NOMO-1 treated with dmso at 0.1 percent for 144 hours (cell line): ENCODE results near the gene LCMT2.
"Not testable (repeated sequence)": the region's sequence is repeated elsewhere in the genome, so short reads cannot be mapped to it uniquely, and the experiment has no call there.

Experiments used
- DNase-seq: peaks from one replicate; lab custom pipeline; 2025; ENCODE audit not compliant: unreplicated experiment; lab: John Stamatoyannopoulos, UW

The LCMT2 gene

DNA sequence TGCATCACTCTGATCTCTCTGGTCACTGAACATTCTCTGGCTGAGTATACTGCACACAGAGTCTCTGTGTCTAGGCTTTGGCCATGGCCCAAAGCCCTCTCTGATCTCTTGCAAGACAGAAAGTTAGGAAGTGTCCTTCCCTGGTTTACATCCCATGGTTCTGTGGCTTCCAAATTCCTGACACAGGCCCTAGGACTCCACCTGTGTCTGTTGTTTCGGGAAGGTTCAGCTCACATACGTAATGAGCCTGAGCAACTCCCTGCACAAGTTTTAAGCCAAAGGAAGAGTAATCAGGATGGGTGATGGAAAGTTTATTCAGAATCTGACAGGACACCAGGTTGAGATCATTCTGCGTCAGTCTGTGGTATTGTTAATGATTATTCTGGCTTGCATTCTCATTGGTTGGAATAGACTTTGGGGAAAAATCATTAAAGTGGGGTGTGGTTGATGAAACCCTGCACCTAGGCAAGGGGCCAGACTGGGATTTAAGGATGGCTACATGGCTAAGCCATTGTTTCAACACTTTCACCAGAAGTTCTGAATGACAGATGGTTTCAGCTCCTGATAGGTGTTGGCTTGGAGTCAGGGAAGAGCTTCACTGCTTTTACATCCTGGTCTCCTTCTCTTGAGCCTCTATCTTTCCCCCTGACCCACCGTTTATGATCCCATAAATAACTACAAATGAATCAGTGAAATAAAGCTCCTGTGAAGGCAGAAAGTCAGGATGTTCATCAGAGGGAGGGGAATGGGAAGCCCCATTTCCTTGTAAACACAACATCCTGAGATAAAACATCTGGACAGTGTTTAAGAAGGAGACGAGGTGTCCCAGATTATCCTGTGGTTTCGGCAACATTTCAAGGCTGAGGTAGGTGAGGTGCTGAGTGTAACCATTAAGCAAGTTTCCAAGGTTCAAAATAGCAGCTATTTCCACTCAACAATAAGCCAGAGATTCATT, 14.1 kb downstream of the LCMT2 start:
- DNase-seq = no peak

DNA sequence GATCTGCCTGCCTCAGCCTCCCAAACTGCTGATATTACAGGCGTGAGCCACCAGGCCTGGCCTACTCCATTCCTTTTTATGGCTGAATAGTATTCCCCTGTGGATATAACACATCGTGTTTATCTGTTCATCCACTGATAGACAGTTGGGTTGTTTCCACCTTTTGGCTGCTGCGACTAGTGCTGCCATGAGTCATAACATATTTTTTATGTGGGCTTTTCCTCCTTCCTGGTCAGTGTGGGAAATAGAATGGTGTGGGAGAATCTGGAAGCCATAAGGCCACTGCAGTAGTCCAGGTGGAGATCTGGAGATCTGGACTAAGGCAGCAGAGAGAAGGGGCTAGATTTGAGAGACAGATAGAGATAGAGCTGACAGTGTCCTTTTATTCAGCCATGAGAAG, 16.2 kb downstream of the LCMT2 start:
- DNase-seq = no peak

DNA sequence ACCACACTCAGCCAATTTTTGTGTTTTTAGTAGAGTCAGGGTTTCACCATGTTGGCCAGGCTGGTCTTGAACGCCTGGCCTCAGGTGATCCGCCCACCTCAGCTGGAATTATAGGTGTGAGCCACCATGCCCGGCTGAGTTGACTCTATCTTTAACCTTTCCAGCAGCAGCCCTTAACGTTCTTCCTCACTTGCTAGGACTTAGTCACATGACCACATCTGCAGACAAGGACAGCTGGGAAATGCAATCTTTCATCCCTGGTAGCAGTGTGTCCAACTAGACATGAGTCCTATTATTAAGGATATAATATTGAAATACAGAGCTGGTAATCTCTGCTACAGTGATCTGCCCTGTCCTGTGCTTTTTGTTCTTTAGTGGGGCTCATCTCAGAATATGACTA, 18.0 kb downstream of the LCMT2 start:
- DNase-seq = no peak

DNA sequence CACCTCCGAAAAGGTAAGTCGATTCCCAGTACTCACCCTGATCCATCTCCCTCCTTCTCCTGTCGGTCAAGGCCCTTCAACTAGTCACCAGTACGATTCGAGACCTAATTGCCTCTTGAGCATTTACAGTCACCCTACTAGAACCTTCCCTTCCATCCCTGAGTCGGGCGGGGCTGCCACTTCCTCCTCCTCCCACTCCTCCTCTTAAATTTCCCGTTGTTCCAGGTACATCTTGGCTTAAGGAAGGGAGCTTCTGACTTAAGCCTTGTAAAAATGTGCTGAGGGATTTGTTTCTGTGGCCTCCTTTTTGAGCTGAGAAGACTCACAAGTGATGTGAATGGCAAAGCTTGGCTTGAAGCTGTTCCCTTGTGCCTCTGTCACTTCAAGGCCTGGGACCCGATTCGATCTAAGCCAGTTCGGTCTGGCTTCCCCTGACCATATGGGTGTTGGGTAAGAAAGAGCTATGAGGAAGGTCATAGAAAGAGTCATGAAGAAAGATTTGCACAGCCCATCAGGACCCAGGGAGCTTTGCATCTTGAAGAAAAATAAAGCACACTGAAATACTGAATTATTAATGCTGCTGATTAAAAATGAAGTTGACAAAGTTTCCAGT, 28.1 kb downstream of the LCMT2 start, which contains the start of gene TGM7:
Gene TGM7 (minus strand): TSS at position 51 of the 613 bp plus-strand sequence.
- DNase-seq = no peak

DNA sequence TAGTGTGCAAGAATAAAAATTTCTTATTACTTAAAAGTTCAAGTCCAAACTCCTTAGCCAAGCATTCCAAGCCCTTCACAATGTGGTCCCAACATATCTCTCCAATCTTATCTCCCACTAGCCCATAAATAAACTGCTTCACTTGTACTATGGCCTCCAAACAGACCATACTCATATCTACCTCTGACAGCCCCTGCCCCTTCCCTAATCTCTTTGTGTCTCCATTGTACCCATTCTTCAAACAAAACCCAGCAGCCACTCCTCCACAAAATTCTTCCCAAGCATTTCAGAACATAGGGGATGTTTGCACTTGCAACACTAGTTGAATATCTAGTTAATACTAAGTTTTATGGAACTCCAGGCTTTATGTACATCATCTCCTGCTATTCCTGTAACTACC, 30.5 kb downstream of the LCMT2 start:
- no peak for DNase-seq

DNA sequence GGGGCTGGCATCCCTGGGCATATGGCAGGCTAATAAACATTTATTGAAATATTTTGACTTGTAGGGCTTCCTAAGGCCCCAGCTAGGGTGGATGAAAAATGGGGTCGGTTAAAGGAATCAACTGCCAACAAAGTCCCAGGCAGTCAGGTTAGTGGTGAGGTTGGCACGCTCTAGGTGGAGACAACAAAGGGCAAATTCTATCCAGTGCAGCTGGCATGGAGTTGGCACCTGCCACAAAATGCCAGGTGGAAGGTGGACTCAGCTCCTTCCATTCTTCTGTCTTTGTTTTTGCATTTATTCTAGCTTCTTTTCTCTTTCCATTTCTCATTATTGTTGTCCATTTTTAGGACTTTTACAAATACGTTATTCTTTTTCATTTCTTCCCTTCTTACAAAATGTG, 31.0 kb downstream of the LCMT2 start:
- DNase-seq = no peak

DNA sequence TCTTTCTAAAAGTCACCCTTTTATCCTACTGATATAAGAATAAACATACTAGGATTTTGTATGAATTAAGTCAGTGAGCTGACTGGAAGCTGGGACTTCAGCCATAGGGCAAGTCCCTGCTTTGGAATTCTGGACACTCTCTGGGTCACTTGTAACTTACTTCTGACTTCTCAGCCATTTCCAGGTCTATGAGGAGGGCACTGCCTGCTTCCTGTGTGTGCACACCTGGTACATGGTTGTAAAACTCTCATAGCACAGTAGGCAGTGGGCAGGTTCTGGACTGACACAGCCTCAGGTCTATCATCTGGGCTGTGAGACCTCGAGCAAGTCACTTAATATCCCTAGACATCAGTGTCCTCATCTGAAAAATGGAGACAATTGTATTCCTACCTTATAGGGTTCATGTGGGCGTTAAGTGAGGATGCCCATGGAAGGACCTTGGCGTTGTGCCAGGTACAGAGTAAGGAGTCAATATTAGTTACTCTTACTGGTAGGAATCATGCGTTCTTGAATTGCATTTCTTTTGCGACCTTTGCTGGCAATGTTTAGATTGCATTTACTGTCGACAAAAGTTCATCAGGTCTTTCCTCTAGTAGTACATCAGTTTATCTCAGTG, 36.2 kb downstream of the LCMT2 start:
- DNase-seq = no peak

DNA sequence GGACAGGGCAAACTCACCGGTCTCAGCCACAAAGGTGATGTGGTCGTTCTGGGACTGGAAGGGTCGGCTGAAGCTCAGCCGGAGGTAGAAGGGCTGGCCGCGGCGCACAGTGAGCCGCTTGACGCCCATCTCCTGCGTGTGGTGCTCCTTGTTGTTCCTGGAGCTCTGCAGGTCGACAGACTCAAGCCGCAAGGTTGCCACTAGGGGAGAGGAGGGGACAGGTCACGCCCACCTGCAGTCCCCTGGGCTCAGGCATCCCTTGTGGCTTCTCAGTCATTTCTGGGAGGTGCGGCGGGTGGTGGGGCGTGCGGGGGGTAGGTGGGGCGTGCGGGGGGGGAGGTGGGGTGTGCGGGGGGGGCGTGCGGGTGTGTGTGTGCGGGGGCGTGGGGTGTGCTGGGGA, 36.9 kb downstream of the LCMT2 start:
- no peak for DNase-seq

DNA sequence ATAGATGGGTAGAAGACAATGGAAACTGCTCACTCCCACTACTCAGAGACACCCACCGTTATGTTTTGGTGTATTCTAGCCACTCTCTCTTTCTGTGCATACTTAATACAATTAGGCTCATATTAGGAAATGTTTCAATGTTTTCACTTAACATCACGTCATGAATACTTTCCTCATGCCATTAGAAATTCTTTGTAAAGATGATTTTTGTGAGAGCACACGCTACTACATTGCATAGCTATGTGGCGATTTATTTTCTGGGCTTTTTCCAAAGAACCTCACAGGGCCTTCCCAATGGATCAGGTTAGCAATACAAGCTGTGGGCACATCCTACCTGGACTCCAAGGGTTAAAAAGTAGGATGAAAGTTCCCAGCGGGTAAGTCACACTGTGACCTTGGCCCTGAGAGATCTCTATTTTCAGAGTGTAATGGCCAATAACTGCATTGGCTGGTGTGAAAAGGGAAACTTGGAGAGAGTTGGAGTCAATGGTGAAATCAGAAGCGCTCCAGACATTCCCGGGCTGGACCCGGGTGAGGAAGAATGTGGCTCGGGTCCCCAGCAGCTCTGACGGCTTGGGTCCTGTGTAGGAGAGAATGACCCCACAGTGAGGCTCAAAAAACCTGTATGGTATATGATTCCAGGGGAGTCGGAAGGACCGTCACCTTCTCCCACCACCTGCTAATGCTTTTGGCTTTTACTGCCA, 37.8 kb downstream of the LCMT2 start:
- no peak for DNase-seq

DNA sequence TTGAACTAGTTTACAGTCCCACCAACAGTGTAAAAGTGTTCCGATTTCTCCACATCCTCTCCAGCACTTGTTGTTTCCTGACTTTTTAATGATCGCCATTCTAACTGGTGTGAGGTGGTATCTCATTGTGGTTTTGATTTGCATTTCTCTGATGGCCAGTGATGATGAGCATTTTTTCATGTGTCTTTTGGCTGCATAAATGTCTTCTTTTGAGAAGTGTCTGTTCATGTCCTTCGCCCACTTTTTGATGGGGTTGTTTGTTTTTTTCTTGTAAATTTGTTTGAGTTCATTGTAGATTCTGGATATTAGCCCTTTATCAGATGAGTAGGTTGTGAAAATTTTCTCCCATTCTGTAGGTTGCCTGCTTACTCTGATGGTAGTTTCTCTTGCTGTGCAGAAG, 40.7 kb downstream of the LCMT2 start:
- DNase-seq = not testable (repeated sequence)

DNA sequence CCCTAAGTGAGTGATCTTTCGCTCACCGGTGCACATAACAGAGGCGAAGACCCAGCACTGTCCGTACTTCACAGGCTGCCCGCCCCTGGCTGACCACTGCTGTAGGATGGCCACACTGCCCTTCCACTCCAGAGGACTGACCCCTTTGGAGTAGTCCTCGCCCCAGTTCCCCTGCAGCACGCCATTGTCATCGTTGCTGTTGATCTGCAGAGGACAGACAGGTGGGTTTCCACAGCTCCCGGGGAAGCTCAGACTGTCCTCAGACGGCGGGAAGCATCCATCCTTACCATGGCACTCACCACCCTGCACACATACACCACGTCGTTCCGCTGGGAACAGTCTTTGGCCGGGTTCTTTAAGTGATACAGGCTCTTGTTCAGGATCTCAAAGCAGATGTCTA, 43.1 kb downstream of the LCMT2 start:
- DNase-seq = no peak

DNA sequence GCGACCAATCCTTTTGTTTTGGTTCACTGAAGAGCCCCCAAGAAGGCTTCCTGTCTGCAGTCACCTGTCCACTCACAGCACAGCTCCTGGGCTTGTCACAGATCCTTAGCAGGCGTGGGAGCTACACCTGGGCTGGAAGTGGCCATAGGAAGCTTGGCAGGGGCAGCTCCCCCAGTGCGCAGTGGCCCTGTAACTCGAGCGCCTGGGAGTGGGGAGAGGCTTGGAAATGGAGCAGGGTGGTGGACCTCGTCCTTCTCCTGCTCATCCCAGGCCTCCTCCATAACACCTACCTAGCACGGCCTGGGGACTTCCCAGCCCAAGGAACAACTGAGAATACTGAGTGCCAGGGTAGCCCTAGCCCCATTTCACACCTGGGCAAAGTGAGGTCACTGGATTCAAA, 44.3 kb downstream of the LCMT2 start:
- DNase-seq = no peak

DNA sequence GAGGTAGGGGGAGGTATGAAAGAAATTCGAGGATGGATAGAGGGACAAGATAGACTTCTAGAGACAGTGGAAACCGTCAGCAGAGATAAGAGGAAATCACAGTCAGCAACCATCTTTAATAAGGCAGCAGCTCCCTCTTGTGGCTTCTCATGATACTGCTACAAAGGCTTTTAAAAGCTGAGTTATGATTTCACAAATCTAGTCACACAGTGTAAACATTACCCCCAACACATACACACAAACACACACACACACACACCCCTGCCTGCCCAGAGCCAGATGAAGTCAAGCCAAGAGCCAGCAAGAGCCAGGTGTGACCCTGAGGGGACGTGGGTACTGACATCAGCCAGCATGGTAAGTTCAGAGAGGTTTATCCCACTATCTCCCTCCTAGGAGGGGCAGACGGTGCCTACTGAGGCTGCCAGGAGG, 44.8 kb downstream of the LCMT2 start:
- DNase-seq = no peak

DNA sequence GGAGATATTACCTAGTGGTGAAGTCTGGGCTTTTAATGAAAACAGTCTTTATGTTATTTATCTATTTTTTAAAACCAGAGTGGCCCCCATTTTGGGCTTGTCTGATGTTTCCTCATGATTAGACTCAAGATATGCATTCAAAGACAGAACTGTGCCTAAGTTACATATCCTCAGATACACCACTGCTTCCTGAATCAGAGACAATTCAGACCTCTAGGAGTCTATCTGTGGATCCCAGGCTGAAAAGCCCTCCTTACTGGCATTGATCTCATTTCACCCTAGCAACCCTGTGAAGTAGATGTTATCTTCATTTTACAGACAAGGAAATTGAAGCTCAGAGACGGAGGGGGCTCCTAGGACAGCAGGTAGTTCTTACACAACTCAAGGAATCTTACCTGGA, 46.8 kb downstream of the LCMT2 start:
- no peak for DNase-seq

DNA sequence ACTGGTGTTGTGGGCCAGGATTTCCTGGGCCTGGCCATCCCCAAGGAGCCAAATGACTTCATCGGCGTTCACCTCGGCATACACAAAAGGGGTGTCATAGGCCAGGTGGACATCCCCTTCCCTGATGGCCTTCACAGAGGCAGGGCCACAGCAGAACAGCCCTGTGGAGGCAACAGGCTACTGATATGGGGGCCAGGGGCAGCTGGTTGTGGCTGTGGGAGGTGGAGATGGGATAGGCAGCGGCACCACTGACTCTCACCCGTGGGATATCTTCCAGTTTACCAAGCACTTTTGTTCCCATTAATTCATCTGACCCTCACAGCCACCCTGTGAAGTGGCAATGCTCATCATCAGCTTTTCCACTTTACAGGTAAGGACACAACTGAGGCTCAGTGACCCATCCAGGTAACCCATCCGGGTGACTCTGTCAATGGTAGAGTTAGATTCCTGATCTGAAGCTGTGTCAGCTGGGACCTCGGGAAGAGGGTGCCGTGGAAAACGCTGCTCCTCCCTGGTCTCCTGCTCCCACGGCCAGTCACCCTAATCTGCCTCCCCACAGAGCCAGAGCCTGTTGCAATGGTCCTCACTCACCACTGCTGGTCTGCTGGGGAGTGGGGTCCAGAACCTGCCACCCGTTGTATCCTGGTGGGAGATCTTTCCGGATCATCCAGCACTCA, 48.3 kb downstream of the LCMT2 start:
- no peak for DNase-seq

DNA sequence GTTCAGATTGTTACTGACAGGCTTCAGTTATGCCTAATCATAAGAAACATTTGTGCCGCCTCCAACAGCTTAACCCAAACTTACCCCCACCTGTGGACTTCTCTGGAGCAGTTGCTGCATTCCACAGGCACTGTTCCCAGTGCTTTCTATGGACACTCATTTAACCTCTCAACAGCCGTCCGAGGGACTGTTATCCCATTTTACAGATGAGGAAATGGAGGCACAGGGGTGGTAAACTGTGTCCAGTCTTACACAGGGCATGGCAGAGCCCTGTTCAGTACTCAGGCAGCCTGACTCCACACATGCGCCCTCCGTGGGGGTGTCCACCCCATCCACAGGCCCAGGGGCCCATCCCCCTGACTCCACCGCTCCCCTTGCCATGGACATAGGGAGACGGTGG, 49.4 kb downstream of the LCMT2 start:
- DNase-seq = no peak

DNA sequence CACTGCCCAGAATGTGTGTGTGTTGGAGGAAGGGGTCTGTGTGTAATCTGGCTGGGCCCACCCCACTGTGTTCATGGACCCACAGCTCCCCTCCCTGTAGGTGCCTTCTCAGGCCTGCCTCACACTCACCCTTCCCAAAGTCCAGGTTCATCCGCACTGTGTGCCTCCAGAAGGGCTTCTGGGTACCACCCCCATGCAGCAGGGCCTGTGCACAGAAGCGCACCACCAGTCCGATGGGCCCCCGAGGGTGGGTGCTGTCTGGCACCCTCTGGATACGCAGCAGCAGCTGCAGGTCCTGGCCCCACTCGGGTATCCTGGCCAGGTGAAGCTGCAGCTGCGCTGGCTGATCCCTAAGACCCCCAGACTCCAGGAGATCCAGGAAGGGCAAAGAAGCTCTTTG, 50.9 kb downstream of the LCMT2 start:
- DNase-seq = no peak

DNA sequence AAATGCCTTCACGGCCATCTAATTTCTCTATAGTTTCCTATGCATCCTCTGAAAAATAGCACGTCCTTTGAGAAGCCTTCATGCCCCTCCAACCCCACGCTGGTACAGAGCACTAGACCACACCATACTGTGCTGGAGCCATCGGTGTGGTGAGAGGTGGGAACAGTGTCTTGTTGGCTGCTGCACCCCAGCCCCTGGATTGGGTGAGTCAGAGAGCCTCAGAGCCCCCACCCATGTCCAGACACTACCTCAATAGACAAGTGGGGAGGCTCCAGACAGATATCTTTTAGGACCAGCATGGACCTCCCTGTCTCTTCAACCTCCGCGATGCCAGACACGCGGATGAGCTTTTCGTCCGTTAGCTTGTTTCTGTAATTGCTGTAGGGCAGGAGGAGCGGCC, 51.5 kb downstream of the LCMT2 start:
- DNase-seq = no peak

DNA sequence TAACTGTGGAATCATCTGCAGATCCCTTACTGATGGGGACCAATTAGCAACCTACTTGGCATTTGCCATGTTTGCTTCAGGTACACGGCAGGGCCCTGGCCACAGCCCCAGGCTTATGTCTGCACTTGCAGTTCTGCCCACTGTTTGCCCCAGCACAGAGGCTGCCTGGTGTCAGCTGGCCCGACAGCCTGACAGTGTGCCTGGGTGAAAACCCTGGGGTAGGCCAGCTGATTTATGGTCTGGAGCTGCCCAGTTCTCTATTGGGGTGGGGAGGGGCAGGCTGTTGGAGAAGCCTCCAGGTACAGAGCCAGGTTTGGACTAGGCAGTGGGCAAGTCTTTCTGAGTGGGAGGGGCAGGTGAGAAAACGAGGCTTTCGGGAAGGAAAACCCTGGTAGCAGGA, 52.5 kb downstream of the LCMT2 start:
- no peak for DNase-seq

DNA sequence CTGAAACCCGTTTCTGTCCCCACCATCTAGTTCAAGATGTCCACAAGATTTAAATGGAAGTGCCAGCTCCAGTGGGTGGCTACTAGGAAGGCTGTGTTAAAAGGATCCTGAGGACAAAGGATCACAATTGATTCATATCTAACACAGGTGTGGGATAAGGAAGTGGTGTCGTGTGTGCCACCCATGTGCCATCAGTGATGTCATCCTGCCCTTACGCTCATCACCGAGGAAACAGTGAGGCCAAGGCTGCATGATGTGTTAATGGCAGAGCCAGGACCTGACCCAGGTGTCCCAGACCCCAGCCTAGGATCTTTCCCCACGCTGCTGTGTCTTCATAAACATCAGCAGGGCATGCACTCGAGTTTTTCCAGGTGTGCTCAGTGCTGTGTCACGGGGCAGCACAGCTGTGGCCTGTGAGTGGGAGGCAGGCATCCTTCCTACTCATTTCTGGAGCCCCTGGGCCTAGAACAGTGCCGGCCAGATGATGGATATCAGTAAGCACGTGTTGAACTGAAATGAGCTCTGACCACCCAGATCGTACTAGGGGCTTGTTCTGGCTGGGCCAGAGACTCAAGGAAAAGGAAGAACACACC, 53.0 kb downstream of the LCMT2 start:
- DNase-seq = no peak
